COLO668 (cell line): Measurements from ENCODE around the gene MEP1B.
"Not testable (repeated sequence)": the region's sequence is repeated elsewhere in the genome, so short reads cannot be mapped to it uniquely, and the experiment has no call there.

ENCODE experiments used
- DNase-seq: peaks from one replicate; lab custom pipeline; 2025; ENCODE audit not compliant: unreplicated experiment; lab: John Stamatoyannopoulos, UW

Gene MEP1B

GRCh38 chr18:32208577-32208976, 18.7 kb downstream of the MEP1B start:
- no peak for DNase-seq

DNA sequence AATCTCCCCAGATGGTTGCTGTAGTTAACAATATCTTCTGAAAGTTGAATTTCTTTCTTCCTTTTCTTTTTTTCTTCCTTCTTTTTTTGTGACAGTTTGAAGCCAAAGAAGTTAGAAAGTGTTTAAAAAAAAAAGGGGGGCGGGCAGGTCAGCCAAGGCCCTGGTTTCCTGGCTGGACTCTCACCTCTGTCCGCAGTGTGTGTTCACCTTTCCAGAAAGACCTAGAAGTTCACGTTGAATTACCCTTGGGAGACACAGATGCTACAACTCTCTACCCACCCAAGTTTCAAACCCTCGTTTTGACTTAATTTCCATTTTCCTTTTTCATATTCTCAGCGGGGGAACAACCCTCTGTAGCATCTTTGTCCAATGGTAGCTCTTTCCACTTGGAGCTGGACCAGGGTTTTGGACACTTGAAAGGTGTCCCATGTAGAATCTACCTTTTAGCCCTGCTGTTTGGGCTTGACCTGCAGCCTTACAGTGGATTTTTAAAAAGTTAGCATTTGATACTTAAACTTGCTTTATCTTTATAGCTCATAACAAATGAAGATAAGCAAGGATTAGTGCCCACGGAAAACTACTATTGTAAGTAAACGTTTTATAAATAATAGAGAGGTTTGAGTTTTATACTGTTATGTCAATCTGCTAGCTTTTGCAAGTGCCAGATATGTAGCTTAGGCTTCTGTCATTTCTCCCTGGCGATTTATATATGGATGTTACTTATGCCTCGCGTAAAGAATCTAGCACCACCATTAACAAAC, 20.0 kb downstream of the MEP1B start:
- DNase-seq = no peak

DNA sequence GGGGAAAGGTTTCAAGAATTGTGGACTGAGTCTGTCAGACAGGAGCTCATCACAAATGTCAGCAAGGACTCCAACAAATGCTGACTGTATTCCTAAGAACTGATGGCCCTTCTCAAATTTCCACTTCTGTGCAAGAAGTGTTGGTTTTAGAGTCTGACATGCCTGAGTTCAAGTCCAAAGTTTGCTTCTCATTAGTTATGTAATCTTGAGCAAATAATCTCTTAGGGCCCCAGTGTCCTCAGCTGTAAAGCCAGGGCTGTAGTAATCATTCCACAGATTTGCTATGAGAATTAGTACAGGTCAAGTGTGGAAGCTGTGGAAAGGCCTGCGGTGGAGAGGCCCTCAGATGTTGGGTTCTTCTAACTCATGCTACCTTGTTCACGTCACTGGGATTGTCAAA, 23.9 kb downstream of the MEP1B start:
- no peak for DNase-seq

DNA sequence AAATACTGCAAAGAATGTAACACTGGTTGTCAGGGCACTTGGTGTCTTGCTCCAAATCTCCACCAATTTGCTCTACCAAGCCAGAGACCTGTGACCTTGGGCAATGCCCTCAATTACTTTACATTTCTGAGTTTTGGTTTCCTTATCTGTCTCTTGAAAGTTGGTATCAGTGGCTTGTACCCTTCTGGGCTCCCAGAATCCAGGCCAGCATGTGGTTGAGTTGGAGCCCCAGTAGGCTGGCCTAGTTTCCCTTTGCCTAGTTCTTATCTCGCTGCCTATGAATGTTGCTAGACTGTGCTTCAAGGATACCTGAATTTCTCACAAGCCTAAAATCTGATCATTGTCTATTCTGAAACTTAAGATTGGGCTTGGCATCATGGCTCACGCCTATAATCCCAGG, 26.6 kb downstream of the MEP1B start:
- DNase-seq = no peak

DNA sequence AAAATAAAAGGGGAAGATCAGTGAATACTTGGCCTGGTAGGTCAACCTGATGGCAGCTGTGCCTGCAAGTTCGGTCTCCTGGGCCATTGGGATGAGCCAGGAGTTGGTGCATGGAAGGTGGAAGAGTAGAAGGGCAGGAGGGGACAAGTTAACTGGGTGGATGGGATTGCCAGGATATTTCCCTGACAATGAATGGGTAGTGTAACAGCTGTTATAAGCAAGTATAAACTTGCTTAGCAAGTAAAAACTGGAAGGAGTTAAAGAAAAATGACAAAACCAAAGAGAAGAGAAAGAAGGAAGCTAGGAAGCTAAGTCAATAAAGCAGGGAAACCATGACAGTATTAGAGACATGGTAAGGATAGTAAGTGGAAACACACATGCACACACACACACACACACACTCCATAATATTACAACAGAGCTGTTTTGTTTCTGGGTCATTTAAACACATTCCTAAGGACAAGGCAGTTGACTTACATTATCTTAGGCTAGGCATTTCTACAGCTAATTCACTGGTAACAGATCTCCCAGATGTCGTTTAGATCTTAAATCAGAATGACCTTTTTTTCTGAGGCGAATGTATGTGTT, 29.7 kb downstream of the MEP1B start:
- no peak for DNase-seq

DNA sequence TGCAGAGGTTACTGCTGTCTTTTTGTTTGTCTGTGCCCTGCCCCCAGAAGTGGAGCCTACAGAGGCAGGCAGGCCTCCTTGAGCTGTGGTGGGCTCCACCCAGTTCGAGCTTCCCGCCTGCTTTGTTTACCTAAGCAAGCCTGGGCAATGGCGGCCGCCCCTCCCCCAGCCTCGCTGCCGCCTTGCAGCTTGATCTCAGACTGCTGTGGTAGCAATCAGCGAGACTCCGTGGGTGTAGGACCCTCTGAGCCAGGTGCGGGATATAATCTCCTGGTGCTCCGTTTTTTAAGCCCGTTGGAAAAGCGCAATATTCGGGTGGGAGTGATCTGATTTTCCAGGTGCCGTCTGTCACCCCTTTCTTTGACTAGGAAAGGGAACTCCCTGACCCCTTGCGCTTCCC, 43.5 kb downstream of the MEP1B start:
- DNase-seq = not testable (repeated sequence)

GRCh38 chr18:32237049-32237448, 47.2 kb downstream of the MEP1B start:
- DNase-seq = no peak

- no peak for DNase-seq
Observed at GRCh38 chr18:32238635-32239268, 48.9 kb downstream of the MEP1B start.

DNA sequence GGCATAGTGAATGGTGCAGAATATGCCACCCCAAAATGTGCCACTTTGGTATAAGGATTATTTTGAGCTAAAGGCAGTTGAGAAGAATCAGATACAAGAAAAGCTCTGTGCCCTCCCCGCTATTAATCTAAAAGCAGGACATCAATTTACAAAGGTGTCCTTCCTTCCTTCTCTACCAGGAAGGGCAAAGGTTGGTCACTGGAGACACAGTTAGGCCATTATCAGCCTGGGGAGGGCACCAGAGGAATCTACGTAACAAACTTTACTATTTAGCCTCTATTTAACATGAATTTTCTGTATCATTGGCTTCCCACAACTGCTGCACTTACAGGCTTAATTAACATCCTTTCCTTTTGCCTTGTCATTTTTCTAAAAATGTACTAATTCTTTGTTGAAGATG, 52.6 kb downstream of the MEP1B start:
- DNase-seq = no peak

DNA sequence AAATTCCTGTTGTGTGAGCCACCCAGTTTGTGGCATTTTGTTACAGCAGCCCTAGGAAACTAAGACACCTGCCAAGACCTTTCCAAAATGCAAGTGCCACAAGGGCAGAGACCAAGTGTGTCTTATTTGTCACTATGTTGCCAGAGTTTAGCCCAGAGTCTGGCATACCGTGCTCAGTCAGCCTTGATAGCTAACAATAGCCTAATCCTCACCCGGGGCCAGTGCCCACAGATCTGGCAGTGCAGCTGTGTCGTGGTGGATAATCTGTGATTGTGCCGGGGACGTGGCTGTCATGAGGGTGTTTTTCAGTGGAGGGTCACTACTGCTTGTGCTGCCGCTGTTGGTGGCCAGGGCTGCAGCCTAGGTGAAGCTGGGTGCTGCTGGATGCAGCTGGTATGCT, 53.5 kb downstream of the MEP1B start:
- DNase-seq = no peak

- no peak for DNase-seq
Observed at GRCh38 chr18:32244881-32245280, 55.0 kb downstream of the MEP1B start.

GRCh38 chr18:32249147-32249929, 59.5 kb downstream of the MEP1B start:
- no peak for DNase-seq

GRCh38 chr18:32251466-32251865, 61.6 kb downstream of the MEP1B start:
- no peak for DNase-seq

- DNase-seq = no peak
Observed at GRCh38 chr18:32252141-32252860, 62.5 kb downstream of the MEP1B start.

DNA sequence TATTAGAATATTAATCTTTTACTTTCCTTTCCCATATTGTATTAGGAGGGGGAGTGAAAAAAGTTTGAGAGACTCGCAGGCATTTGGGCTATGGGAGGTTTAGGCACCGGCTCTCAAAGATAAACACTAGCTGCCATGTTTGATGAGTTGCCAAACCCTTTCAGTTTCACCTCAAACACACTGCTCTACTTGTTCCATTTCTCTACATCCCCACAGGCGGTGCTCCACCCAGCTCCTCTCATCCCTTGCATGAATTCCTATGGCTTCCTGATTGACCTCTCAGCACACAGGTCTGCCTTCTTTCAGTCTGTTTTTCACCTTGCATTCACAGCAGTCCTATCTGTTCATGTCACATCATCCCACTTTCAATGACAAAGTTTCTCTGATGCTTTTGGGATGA, 65.7 kb downstream of the MEP1B start:
- no peak for DNase-seq

DNA sequence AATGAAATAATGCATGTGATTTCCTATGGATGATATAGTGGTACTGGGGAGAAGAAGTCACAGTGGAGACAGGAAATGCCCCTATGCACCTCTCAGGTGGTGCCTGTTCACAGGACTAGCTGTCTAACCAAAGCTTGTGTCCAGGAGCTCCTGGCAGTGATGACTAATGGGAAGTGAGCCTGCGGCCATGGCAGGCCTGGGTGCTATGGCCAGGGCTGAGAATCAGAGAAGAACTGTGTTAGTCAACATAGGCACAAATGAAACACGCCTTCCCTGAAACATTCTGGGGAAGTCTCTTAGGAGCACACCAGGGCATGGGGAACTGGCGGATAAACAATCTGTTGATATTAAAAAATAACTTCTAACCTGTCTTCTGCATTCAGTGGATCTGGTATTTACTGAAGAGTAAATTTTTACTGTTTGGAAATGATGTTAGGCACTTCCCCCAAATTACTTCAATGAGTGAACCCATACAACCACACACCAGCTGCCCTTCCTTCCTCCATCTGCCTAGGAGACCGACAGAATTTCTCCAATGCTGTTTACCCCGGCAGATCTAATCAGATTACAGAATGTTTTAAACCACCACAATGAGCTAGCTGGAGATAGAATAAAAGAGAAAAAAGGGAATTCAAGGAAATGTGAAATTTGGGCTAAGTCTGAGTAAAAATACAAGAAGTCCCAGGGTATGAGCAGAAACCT, 67.4 kb downstream of the MEP1B start:
- no peak for DNase-seq

GRCh38 chr18:32258148-32258547, 68.3 kb downstream of the MEP1B start:
- DNase-seq = no peak

DNA sequence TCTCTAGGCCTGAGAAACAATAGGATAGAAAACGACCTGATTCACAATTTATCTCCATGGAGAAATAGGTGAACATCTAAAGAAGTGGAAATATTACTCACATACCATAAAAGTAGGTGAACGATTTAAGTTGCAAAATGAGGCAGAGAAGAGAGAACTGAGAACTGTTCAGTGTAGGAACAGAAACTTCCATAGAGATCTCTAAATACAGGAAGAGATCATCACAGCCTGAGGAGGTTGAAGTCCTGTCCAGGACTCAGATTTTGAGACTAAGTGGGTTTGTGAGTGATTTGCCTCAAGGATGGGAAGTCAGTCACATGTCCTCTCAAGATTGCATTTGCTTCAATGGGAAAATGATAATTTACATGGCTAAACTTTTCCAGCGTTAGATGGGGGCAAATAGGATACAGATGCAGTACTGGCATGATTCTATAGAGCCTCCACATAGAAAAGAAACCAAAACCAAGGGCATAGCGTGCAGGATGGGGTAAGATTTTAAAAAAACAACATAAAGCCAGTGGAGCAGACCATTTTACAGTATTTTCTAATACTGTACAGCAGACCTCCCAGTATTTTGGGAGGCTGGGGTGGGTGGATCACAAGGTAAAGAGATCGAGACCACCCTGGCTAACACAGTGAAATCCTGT, 68.8 kb downstream of the MEP1B start:
- no peak for DNase-seq

DNA sequence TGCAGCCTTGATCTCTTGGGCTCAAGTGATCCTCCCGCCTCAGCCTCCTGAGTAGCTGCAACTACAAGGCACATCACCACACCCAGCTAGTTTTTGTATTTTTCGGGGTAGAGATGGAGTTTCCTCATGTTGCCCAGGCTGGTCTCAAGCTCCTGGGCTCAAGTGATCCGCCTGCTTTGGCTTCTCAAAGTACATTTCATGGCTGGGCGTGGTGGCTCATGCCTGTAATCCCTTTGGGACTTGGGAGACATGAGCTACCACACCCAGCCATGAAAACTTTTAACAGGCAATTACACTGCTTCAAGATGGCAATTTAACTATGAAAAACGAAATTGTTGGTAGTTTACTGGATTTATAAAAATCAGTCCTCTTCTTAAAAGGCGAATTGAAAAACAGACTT, 69.7 kb downstream of the MEP1B start:
- DNase-seq = no peak

GRCh38 chr18:32261003-32261402, 71.2 kb downstream of the MEP1B start:
- no peak for DNase-seq
